ENCODE measurements around the gene LIN7B.

LIN7B gene

DNA sequence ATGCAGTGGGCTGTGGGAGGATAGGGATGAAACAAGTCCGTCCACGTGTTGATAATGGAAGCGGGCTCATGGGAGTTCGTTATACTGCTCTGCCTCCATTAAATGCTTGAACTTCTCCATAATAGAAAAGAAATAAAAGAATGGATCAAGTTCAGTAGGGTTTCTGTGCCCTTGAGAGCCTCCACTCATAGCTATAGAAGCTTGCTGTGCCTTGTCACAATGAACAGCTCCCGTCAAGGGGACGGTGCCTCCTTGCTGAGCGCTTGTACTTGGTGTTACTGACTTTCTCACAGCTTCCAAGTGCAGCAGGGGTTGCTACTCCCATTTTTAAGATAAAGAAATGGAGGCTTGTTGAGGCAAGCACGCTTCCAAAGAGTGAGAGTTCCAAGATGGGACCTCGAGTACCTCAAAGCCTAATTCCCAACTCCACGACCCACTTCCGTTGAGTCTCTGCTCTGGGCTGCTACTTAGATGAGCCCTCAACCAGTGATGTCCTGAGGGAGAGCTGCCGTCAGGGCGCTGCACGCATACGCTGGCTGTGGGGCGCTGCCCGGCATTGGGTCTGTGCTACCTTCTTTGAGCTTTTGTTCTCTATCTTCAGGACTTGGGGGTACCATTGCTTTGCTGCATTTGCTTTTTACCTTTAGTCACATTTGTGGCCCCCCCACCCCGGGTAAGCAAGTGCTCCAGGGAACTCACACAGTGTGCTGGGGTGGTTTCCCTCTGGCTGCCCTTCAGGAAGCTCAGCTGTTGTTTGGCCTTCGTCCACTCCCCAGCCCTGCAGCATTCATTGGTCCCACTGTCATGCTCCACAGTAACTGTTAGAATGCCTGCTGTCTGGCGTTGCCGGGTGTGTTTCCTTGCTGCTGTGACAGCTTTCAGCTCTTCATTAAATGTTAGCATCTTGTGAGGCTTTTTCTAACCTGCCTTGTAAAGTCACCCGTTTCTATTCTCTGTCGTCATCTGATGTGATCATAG lies 19.4 kb upstream of the LIN7B start:
- DNase-seq, result no peak

DNA sequence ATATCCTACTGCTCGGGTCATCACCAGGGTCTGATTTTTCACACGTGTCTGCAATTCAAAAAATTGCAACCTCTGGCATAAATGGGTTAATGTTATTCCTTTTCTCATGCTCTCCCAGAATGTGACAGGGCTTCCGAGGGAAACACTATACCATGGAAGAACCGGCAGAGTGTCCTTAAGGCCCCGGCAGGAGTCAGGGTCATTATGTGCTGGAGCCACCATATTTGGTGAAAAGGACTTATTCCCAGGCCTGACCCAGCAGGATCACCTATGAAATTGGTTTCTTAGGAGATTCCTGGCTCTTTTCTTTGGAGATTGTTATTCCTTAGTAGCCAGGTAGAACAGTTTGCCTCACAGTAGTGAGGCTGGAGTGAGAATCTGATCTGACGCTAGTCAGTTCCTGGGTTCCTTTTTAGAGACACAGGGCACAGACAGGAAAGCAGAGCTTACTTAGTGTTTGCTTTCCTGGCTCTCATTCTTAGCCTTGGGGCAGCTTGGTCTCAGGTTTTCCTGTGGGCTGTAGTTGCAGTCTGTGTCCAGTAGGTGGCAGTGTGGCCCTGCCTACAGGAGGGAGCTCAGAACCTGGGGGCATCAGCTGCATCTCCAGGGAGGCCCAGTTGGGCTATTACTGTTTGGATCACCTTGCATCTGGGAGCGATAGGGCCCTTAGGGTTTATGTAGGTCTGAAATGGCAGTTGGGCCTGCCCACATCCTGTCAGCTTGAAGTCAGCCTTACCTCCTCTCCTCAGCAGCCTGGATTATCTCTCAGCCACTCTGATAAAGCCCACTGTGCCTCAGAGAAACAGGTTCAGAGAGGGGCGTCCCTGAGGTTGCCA lies 16.5 kb upstream of the LIN7B start:
- DNase-seq, result peak; percentile 72

DNA sequence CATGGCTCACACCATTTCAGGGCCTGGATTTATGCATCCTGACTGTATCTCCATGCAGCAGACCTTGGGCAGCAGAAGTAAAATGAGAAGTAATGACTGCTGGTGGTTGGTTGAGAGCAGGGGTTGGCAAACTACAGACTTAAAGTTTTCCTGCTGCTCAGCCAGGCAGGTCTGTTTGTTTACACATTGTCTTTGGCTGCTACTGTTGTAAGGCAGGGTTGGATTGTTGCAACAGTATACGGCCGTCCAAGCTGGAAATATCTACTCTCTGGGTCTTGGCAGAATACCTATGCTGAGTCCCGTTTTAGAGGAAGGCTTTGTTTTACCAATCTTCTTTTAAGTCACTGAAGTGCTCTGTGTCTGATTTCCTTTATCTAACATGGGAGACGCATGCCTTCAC lies 15.4 kb upstream of the LIN7B start:
- no peak for DNase-seq

DNA sequence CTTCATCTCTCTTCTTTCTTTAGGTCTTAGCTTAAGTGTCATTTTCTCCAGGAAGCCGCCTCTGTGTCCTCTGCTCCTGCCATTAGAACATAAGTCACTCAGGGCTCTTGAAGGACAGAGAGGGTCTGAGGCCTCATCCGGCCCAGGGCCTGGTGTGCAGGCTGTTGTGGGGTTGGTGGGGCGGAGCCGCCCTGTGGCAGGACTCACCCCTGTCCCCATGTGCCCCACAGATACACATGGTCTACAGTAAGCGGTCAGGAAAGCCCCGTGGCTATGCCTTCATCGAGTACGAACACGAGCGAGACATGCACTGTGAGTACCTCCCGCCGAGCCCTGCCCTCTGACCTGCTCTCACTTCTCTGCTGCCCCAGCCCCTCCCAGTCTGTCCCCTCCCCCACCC lies 13.0 kb upstream of the LIN7B start:
- no peak for DNase-seq

DNA sequence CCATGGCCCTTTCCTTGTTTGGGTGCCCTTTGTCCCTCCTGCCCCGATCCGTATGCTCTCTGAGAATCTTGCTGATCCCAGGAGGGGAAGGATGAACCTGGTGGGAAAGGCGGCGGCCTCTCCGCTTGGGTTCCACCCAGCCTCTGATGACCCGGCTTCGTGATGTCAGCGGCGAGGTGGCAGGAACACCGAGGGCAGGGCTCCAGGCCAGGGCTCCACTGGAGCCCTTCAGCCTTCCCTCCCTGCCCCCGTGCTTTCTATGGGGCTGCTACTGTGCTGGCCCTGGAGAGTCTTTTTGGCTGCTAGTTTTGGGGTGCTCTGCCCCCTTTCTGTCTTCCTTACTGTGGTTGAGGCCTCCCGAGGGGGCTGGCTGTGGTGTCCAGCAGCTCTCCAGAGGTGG lies 11.9 kb upstream of the LIN7B start:
- no peak for DNase-seq

DNA sequence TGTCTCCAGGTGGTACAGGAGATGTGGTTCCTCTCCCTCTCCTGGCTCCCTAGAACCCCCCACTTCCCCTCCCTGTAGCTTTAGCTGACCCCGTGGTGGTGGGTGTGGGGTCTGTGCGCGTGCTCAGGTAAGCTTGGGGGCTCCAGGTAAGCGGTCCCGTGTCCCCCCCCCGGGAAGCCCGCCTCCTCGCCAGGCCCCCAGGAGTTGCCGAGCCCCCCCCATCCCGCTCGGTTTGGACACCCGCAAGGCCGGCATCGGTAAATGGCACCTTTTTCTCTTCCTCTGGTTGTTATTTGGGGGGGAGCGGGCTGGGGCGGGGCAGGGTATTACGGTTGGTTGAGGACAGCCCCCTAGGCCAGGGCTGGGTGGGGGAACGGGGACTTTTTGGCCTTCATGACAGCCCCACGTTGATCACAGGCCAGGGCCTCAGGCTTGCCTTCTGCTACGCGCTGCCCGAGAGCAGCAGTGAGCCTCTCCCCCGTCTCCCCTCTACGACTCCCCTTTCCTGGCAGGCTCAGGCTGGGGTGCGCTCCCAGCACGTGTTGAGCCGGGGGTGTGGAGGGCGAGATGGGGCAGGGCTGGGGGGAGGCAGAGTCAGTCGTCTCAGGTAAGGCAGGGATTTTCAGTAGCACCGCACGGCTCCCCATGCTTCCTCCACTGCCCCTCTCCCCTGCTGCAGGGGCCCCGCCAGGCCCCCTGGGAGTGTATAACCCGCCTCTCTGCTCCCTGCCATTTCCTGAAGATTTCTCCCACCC lies 10.7 kb upstream of the LIN7B start:
- peak; percentile 63 for DNase-seq

DNA sequence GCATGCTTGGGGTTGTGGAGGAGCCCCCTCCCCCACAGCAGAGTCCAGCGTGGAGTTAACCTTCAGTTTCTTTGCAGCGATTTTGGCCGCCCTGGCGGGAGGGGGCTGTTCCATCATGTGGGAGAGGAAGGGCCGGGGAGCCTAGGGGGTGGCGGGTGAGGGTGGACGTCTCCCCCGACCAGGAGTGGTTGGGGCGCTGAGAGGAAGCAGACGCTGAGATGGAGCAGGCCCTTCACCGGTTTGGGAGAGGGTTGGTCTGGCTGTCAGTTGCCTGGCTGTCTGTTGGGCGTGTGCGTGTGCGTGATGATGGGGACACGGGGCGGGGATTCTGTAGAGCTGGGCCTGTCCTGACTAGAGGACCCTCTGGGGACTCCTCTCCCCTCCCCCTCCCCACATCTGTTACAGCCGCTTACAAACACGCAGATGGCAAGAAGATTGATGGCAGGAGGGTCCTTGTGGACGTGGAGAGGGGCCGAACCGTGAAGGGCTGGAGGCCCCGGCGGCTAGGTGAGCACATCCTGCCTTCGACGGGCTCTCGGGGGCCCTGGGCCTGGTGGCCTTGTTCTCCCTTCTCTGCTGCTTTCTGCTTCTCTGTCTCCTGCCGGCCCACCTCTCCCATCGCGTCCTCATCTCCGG lies 9.8 kb upstream of the LIN7B start:
- peak; percentile 94 for DNase-seq

DNA sequence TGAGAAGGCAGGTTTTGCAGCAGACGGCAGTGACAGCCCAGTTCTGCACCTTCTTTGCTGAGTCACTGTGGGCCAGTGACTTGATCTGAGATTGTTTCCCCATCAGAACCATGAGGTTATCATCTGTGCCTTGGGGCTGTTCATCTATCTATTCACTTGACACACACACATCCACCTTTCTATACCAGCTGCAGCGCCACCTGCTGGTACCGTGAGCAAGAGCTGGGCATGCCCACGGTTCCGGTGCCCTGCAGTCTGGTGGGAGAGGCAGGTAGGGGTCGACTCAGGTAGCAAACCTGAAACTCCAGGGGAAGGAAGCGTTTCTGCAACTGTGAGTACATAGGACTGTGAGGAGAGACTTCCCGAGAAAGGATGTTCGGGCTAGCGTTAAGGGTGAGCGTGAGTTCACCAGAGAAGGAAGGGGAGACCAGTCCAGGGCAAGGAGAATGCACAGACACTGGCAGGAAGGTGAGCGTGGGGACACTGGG lies 7.5 kb upstream of the LIN7B start:
- peak; percentile 28 for DNase-seq

DNA sequence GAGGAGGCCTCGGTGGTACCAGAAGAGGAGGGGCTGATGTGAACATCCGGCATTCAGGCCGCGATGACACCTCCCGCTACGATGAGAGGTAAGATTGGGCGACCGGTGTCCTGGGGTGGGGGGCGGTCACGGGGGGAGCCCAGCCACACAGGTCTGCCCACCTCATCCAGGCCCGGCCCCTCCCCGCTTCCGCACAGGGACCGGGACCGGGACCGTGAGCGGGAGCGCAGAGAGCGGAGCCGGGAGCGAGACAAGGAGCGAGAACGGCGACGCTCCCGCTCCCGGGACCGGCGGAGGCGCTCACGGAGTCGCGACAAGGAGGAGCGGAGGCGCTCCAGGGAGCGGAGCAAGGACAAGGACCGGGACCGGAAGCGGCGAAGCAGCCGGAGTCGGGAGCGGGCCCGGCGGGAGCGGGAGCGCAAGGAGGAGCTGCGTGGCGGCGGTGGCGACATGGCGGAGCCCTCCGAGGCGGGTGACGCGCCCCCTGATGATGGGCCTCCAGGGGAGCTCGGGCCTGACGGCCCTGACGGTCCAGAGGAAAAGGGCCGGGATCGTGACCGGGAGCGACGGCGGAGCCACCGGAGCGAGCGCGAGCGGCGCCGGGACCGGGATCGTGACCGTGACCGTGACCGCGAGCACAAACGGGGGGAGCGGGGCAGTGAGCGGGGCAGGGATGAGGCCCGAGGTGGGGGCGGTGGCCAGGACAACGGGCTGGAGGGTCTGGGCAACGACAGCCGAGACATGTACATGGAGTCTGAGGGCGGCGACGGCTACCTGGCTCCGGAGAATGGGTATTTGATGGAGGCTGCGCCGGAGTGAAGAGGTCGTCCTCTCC lies 6.3 kb upstream of the LIN7B start:
- no peak for DNase-seq

DNA sequence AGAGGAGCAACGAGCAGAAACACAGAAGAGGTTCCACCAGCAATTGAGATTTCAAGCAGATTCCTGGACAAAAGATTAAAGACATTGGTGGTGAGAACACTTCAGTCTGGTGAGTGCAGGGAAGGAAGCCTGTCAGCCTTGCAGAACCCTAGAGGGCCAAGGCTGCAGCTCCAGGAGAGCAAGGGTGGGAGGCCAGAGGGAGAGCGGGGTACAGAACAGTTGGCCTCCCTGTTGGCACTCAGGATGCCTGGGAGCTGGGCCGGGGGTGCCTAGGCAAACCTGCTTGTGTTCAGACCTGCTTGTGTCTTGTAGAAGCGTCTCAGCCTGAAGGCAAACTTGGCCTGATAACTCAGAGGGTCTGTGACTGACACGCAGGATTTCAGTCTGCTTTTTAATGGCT lies 5.1 kb upstream of the LIN7B start:
- no peak for DNase-seq

DNA sequence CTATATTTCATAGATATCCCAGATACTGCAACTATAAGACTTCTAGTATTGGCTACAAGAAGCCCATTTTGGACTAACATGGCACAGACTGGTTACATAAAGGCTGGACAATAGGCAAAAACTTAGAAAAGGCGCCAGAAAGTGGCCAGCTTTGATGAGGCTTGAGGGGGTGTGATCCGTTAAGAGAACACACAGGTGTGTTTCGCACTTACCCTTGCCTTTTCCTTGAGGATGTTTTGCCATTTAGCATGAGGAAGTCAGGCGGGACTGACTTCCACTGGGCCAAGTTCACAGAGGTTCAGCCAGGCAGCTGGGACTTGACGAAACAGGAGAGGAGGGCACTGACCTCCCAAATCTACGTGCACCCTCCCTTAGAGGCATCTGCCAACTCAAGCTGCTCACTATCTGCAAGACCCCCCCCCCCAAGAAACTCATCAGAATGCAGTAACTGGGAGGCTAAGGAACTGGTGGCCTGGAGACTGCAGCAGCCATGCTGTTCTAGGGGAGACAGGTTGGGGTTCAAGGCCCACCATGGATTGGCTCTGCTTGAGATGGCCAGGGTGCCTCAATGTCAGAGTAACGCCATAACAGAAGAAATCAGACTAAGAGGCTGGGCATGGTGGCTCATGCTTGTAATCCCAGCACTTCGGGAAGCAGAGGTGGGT lies 4.5 kb upstream of the LIN7B start:
- DNase-seq, result no peak

DNA sequence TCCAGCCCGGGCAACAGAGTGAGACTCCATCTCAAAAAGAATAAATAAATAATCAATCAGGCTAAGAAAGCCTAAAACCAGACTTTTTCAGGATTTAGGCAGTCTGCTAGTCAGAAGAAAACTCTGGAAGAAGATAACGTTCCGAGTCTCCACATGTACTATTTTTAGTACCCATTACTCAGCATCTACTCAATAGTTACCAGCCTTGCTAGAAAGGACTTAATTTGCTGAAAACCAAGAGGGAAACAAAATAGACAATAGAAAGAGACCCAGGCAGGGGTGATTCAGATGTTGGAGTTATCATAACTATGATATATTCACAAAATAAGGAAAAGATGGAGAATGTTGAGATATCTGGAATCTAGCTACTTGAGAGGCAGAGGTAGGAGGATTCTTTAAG lies 3.6 kb upstream of the LIN7B start:
- DNase-seq, result no peak

DNA sequence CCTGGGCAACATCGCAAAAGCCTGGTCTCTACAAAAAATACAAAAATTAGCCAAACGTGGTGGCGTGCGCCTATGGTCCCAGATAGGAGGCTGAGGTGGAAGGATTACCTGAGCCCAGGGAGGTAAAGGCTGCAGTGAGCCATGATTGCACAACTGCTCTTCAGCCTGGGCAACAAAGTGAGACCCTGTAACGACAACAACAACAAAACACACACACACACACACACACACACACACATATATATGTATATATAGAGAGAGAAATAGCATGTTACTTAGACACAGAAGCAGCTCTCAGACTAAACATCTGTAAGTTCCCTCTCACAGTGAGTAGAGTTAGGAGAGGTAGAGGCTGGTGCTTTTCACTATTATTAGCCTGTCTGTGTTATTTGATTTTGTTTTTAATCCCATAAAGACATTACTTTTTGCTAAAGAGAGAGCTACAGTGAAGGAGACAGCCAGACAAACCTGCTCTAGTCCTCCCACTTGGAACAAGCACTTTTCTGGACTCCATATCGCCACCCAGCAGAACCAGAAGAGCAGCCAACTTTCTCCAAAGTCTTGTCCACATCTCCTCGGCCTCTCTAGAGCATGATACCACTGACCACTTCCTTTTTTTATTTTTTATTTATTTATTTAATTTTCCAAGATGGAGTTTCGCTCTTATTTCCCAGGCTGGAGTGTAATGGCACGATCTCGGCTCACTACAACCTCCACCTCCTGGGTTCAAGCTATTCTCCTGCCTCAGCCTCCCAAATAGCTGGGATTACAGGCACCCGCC lies 2.8 kb upstream of the LIN7B start:
- DNase-seq, result no peak

DNA sequence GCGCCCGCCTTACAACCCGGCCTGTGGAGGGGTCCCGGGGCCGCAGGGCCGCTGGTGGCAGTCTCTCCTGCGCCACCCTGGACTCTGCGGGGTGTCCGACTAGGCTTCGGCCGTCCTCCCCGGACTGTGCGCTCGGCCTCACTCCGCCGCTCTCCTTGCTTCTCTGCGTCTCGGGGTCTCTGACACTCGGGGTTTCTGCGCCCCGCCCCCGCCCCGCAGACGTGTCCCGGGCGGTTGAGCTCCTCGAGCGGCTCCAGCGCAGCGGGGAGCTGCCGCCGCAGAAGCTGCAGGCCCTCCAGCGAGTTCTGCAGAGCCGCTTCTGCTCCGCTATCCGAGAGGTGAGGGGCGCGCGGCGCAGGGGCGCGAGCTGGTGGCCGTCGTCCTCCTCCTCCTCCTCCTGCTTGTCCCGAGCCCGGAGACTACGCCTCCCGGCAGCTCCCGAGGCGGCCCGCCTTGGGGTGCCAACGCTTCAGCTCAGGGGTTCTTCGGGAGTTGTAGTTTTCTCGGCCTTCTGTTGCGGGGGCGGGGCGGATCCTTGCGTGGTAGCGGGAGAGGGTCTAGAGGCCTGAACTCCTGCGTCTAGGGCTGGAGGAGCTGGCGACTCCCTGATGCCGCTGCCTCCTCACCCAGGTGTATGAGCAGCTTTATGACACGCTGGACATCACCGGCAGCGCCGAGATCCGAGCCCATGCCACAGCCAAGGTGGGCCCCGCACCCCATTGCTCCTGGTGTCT lies 627 bp downstream of the LIN7B start:
- peak; percentile 67 for DNase-seq

DNA sequence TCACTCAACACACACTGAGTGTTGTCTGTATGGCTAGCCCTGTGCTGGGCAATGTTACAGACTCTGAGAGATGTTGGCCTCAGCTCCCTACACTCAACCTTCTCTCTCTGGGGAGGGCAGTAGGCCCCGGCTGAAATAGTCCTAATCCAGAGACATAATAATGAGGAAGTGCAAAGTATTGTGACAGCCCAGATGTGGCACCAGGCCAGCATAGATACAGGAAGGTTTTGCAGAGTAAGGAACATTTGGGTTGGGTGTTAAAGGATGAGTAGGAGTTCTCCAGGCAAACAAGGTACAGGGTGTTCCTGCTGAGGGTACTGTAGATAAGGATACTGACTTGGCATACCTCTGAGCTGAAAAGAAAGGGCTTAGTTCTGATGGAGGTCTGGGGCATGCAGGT lies 2.4 kb downstream of the LIN7B start:
- DNase-seq, result no peak

DNA sequence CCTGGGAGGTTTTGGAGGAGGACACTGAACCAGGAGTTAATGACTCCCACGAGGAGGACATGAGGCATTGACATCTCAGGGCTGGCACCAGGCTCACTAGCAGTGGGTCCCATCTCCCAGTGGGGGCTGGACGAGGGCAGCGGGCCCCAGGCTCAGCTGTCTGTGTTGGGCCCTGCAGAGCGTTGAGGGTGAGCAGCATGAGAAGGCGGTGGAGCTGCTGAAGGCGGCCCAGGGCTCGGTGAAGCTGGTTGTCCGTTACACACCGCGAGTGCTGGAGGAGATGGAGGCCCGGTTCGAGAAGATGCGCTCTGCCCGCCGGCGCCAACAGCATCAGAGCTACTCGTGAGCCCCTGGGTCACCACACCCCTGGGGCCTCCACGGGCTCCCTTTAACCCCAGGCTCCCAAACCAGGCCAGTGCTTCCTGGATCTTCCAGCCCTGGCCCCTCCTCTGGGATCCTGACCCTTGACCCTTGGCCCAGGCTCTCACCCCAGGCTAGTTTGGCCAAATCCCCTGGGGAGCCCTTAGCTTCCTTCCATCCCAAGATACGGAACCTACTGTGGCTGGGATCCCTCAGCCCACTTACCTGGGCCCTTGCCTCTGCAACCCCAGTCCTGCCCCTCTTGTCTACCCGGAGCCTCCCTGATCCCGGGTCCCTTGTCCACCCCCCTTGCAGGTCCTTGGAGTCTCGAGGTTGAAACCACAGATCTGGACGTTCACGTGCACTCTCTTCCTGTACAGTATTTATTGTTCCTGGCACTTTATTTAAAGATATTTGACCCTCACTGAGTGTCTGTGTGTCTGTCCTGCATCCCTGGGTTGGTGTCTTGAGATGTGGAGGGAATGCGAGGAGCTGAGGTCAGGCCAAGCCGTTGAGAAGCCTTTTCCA lies 3.8 kb downstream of the LIN7B start:
- DNase-seq, result no peak

DNA sequence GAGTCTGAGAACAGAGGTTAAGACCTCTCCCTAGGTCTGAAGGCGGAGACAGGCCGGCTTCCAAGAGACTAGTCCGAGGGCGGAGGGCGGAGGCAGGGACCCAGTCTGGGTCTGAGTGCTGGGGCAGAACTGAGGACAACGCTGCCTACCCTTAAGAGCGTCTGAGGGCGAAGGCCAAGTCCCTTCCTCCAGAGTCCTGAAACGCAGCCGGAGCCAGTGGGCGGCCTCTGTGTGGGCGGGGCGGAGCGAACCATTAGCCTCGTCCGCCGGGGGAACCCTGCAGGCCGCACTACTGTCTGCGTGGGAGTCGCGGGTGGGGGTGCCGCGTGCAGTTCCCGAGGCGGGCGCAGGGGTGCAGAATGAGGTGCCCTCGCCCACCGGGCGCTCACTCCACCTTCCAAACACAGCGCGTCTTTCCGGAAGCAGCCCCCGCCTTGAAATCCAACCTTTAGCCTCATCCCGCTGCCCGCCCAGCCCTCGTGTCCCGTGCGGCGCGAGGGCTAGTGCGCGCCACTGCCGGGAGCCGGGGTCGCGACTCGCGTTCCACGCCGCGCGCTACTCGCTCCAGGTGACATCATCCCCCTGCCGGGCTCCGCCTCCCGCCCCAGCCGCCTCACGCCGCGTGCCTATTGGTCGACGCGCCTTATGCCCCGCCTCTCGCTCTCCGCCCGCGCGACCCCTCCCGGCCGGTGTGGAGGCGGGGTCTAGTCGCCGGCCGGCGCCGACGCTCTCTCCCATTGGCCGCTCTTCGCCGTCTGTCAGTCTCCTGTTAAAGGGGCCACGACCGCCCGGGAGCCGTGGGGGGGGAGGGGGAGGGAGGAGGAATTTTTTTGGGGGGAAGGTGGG lies 4.6 kb downstream of the LIN7B start, which contains the start of gene C19orf73:
Gene C19orf73, minus strand, starts transcription at position 579 of the 846 bp plus-strand sequence. Its CDS starts 121 bp downstream, at position 458.
- peak; percentile 95 for DNase-seq

Measured in NCI-H2171 treated with DMSO at 0.1 percent for 48 hours (cell line).